Ovary (tissue), 9 donors: ENCODE results near the gene SAP30BP. TPM values are rescaled to one million over a fixed set of nuclear protein-coding genes. Genes with fewer than 3 reads are reported as not detected.

ENCODE experiments used
- DNase-seq, 5 donors: peaks; one replicate each; pipeline ENCODE4 v3.0.0-alpha.2; 2019 to 2020
- H3K27ac ChIP-seq, 2 donors: fragments of 200-600 bp; one replicate each; pipeline versions ENCODE4 v1.5.1 to v1.8.0; 2019 to 2022
- H3K27me3 ChIP-seq: fragments of 200-600 bp; one replicate; pipeline ENCODE4 v1.8.0; 2022
- H3K36me3 ChIP-seq: fragments of 200-600 bp; sonication (generic); one replicate; pipeline ENCODE4 v1.5.1; 2019
- H3K4me1 ChIP-seq: one replicate; pipeline ENCODE4 v1.8.1; 2013; ENCODE audit warnings: mild to moderate bottlenecking, moderate library complexity; ENCODE audit not compliant: insufficient read depth
- H3K4me3 ChIP-seq: fragments of 200-600 bp; sonication (generic); one replicate; pipeline ENCODE4 v1.5.1; 2017
- H3K9me3 ChIP-seq, 2 donors: fragments of 200-600 bp in 1 of 2; sonication (generic) in 1 of 2; one replicate each; pipeline versions ENCODE4 v1.5.1 to v1.8.1; 2013 to 2019; ENCODE audit warnings: mild to moderate bottlenecking in 1 of 2, moderate library complexity in 1 of 2
- EP300 ChIP-seq: sonication (generic); formaldehyde crosslinking; IDR thresholded peaks from one replicate; pipeline ENCODE4 v1.6.1; 2017; ENCODE audit warnings: antibody characterized with exemption
- POLR2A ChIP-seq: fragments of 450-650 bp; IDR thresholded peaks from one replicate; pipeline ENCODE4 v1.6.1; 2017; ENCODE audit warnings: antibody characterized with exemption, mild to moderate bottlenecking, moderate library complexity
- WGBS, 3 donors: extraction: QIAGEN DNeasy Blood & Tissue Kit in 1 of 3; methylation state at CpG; one replicate each; pipeline versions ENCODE4 v1.1.5 to v1.1.7; 2013 to 2017; 5-methylcytosine and 5-hydroxymethylcytosine counted together
- intact Hi-C, 4 donors: fragments of 100-400 bp; cut with DNase I; formaldehyde crosslinking; loops; one replicate each; pipeline versions ENCODE4 v1.11.0 to v1.15.1; 2022 to 2023
- polyA plus RNA-seq, 2 donors: library from polyadenylated mRNA; stranded (reverse); fragments of 200-250 nt in 1 of 2; fragments of 350-450 nt in 1 of 2; fragmentation: Illumina TruSeq in 1 of 2; extraction: RNeasy Lipid Tissue Mini Kit (QIAGEN cat#74804) in 1 of 2; gene quantifications; one replicate each; pipeline ENCODE4 v1.2.3, GENCODE V29; 2013 to 2014
- total RNA-seq, 7 donors: library from RNA; depleted of rRNA in 2 of 7; stranded (reverse); fragments of >200 nt in 2 of 7; fragmentation: NEBNext Ultra II Directional in 3 of 7; extraction: Animal tissue kit (Norgen Biotek cat#: 25700) in 3 of 7; gene quantifications; one replicate each; pipeline versions ENCODE4 v1.1.0 to v1.2.4, GENCODE V29; 2016 to 2023
- TF ChIP-seq, protein P1 (sequence below), 3 donors: fragments of 450-650 bp in 2 of 3; fragments of 200-600 bp in 1 of 3; IDR thresholded peaks; one replicate each; pipeline versions ENCODE4 v1.5.1 to v1.8.0; 2016 to 2022; ENCODE audit warnings: antibody characterized with exemption in 3 of 3, mild to moderate bottlenecking in 1 of 3
- donor health status: DM: no; HTN: no; CAD: no; lungs with moderate emphysema.
- donor health status: DM: no; HTN: no; CAD: no.
- donor health status: Bipolar disorder and iron deficiency.
- donor health status: DM: yes; HTN: yes; CAD: no.
- donor health status: DM: no; HTN: no; CAD: no.
- donor health status: DM: yes; HTN: yes; CAD: no.

The SAP30BP gene
- total and polyA plus RNA-seq, 9 donors: 54.8 to 89.1 (median 81.7) TPM

DNA sequence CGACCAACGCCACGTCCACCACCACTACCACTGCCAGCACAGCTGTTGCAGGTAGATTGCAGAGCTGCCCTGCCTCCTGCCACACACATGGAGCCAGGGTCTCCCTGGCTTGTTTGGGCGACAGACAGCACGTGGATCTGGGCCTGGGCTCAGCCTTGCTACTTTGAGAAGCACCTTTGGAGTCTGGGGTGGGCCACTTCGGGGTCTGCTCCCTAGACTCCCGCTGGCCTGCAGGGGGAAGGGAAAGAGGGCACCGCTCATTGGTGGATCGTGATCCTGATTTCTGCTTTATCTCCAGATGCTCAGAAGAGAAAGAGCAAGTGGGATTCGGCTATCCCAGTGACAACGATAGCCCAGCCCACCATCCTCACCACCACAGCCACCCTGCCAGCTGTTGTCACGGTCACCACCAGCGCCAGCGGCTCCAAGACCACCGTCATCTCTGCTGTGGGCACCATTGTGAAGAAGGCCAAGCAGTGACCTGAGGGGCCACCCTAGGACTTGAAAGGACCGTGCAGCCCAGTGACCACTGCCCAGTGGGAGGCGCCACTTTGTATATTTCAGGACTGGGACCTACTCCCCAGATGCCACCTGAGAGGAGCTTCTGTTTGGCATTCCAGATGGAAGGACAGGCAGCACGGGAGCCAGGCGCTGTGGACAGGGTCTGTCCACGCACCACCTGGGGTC, 39.0 kb downstream of the SAP30BP start:
- intact Hi-C loops: no loop called here
- 82 to 90% (median 86%) methylated on average over 20 of the region's 20 CpGs for WGBS, 3 donors

DNA sequence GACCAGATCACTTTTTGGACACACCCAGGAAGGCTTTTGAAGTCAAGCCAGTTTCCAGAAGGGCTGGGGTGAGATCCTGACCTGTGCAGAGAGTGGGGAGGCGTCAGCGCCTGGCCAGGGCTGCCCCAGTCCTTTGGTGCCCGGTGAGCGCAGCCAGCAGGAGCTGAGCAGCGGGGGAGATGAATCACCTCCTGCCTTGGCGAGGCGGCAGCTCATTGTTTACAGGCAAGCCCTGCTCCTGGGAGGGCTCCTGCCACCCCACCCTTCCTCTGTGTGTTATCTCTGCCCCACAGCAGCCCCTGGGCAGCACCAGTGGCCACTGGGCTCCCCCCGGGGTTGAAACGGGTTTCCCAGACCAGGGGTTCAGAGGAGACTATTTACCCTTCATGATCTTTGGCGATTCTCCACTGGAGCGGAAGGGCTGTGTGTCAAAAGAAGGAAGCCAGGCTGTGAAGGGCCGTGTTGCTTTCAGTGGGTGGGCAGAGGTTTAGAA, 40.0 kb downstream of the SAP30BP start:
- Histone ChIP-seq H3K4me3 (no peak overlapping the region), H3K27ac (no peak overlapping the region), H3K27me3 (no peaks in the 10 kb centered on the region), H3K36me3 (no peaks in the 10 kb centered on the region), H3K4me1 (no peaks in the 10 kb centered on the region), H3K9me3 (no peaks in the 10 kb centered on the region)
- TF ChIP-seq, protein P1, sequence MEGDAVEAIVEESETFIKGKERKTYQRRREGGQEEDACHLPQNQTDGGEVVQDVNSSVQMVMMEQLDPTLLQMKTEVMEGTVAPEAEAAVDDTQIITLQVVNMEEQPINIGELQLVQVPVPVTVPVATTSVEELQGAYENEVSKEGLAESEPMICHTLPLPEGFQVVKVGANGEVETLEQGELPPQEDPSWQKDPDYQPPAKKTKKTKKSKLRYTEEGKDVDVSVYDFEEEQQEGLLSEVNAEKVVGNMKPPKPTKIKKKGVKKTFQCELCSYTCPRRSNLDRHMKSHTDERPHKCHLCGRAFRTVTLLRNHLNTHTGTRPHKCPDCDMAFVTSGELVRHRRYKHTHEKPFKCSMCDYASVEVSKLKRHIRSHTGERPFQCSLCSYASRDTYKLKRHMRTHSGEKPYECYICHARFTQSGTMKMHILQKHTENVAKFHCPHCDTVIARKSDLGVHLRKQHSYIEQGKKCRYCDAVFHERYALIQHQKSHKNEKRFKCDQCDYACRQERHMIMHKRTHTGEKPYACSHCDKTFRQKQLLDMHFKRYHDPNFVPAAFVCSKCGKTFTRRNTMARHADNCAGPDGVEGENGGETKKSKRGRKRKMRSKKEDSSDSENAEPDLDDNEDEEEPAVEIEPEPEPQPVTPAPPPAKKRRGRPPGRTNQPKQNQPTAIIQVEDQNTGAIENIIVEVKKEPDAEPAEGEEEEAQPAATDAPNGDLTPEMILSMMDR (IDR thresholded peaks at IDR 0.05): no peak
- TF ChIP-seq EP300 (no peak), POLR2A (no peak)
- WGBS, 3 donors: 76 to 84% (median 78%) methylated on average over 12 of the region's 12 CpGs
- peak in 1 of 5 donors; percentile 47 for DNase-seq
- intact Hi-C loops: no loop called here

More for the DNA sequence above, 39.0 kb downstream of the SAP30BP start:
- no peaks in the 10 kb centered on the region for H3K4me1 ChIP-seq
- no peak overlapping the region for H3K27ac ChIP-seq
- no peak for TF ChIP-seq POLR2A
- TF ChIP-seq EP300: no peak
- TF ChIP-seq, protein P1 (IDR thresholded peaks at IDR 0.05): no peak
- H3K4me3 ChIP-seq: no peak overlapping the region
- H3K27me3 ChIP-seq: no peaks in the 10 kb centered on the region
- H3K36me3 ChIP-seq: no peaks in the 10 kb centered on the region
- H3K9me3 ChIP-seq: no peaks in the 10 kb centered on the region
- DNase-seq: no peak

DNA sequence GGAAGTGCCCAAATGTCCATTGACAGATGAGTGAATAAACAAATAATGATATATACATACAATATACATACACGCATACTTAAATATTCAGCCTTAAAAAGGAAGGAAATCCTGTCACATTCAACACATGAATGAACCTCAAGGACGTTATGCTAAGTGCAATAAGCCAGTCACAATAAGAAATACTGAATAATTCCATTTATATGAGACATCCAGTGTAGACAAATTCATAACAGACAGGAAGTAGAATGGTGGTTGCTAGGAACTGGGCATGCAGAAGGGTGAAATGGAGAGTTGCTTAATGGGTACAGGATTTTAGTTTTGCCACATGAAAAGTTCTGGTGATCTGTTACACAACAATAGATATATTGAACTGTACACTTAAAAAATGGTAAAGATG, 45.3 kb downstream of the SAP30BP start:
- H3K4me1 ChIP-seq: no peaks in the 10 kb centered on the region
- H3K9me3 ChIP-seq: no peaks in the 10 kb centered on the region
- intact Hi-C loops: no loop called here
- WGBS, 3 donors: 60 to 68% (median 63%) methylated on average over 2 of the region's 2 CpGs
- no peak overlapping the region for H3K27ac ChIP-seq
- TF ChIP-seq EP300 (no peak), POLR2A (no peak)
- TF ChIP-seq, protein P1 (IDR thresholded peaks at IDR 0.05): no peak
- no peak overlapping the region for H3K4me3 ChIP-seq
- no peaks in the 10 kb centered on the region for H3K36me3 ChIP-seq
- no peaks in the 10 kb centered on the region for H3K27me3 ChIP-seq
- no peak for DNase-seq

DNA sequence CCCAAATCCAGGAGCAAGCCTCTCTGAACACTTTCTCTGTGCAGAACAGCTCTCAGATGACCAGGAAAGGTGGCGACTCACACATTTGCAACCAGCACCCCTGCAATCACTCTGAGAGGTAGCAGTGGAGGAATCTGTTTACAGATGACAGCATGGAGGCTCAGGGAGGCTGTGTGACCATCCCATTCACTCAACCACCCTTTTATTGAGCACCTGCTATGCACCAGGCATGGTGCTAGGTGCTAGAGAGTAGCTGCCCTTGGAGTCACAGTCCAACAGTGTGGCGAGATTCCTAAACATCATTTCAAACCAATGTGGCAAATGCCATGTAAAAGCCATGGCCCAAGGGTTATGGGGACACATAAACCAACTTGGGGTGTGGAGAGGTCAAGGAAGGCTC, 52.6 kb downstream of the SAP30BP start:
- H3K4me3 ChIP-seq: no peak overlapping the region
- DNase-seq: no peak
- no peaks in the 10 kb centered on the region for H3K27me3 ChIP-seq
- 78 to 92% (median 82%) methylated on average over 2 of the region's 2 CpGs for WGBS, 3 donors
- no peaks in the 10 kb centered on the region for H3K4me1 ChIP-seq
- TF ChIP-seq POLR2A (no peak), EP300 (no peak)
- TF ChIP-seq, protein P1 (IDR thresholded peaks at IDR 0.05): no peak
- no peaks in the 10 kb centered on the region for H3K36me3 ChIP-seq
- intact Hi-C loops: no loop called here
- no peaks in the 10 kb centered on the region for H3K9me3 ChIP-seq
- H3K27ac ChIP-seq: no peak overlapping the region
